HG03159 (cell line): ENCODE data around the gene PCDHB9.
"Not testable (repeated sequence)": the region's sequence is repeated elsewhere in the genome, so short reads cannot be mapped to it uniquely, and the experiment has no call there.

ENCODE experiments used
- ATAC-seq: cut with Tn5 transposase; IDR thresholded peaks from one replicate; pipeline ENCODE4 v1.9.1; 2021; ENCODE audit warnings: mild to moderate bottlenecking, moderate library complexity; ENCODE audit not compliant: unreplicated experiment

The PCDHB9 gene

GRCh38 chr5:141186897-141187512 lies at the start of gene PCDHB9:
PCDHB9 (plus strand) TSS chr5:141187161; CDS start chr5:141187319, 158 bp downstream.
- ATAC-seq = no peak

GRCh38 chr5:141137346-141137745 lies 49.6 kb upstream of the PCDHB9 start:
- not testable (repeated sequence) for ATAC-seq

GRCh38 chr5:141149812-141150211 lies 37.1 kb upstream of the PCDHB9 start, which contains the start of gene PCDHB6:
PCDHB6 (plus strand) TSS chr5:141150057; CDS start chr5:141150258, 201 bp downstream.
- no peak for ATAC-seq

- ATAC-seq = no peak
These were observed 36.6 kb upstream of the PCDHB9 start for GRCh38 chr5:141150224-141150992.

- ATAC-seq = no peak
These were observed 36.0 kb upstream of the PCDHB9 start for GRCh38 chr5:141150993-141151325.

GRCh38 chr5:141151632-141152031 lies 35.3 kb upstream of the PCDHB9 start:
- ATAC-seq = not testable (repeated sequence)

- ATAC-seq = not testable (repeated sequence)
These were observed 34.9 kb upstream of the PCDHB9 start for GRCh38 chr5:141152096-141152495.

- no peak for ATAC-seq
These were observed 31.2 kb upstream of the PCDHB9 start for GRCh38 chr5:141155540-141156374.

- ATAC-seq = not testable (repeated sequence)
These were observed 29.6 kb upstream of the PCDHB9 start for GRCh38 chr5:141157356-141157755.

GRCh38 chr5:141157901-141158300 lies 29.1 kb upstream of the PCDHB9 start:
- not testable (repeated sequence) for ATAC-seq

GRCh38 chr5:141172381-141173204 lies 14.4 kb upstream of the PCDHB9 start, which contains the start of gene PCDHB7:
PCDHB7 (plus strand) TSS chr5:141172644; CDS start chr5:141172836, 192 bp downstream.
- no peak for ATAC-seq

GRCh38 chr5:141174291-141175104 lies 12.5 kb upstream of the PCDHB9 start:
- not testable (repeated sequence) for ATAC-seq

- ATAC-seq = no peak
These were observed 11.0 kb upstream of the PCDHB9 start for GRCh38 chr5:141175933-141176332.

GRCh38 chr5:141177577-141178191 lies 9.3 kb upstream of the PCDHB9 start, which contains the start of gene PCDHB8:
PCDHB8 (plus strand) TSS chr5:141177790; CDS start chr5:141178035, 245 bp downstream.
- ATAC-seq = not testable (repeated sequence)

- ATAC-seq = not testable (repeated sequence)
These were observed 7.6 kb upstream of the PCDHB9 start for GRCh38 chr5:141179371-141179770.

GRCh38 chr5:141179876-141180275 lies 7.1 kb upstream of the PCDHB9 start:
- not testable (repeated sequence) for ATAC-seq

- no peak for ATAC-seq
These were observed 6.6 kb upstream of the PCDHB9 start for GRCh38 chr5:141180313-141180712.

- no peak for ATAC-seq
These were observed 4.7 kb upstream of the PCDHB9 start, which contains the start of gene PCDHB16 for GRCh38 chr5:141182248-141182647. PCDHB16 (plus strand) TSS chr5:141182387; CDS start chr5:141182560, 173 bp downstream.
